Measurements from ENCODE around the gene ABCC11.

- TF ChIP-seq CTCF (IDR thresholded peaks at IDR 0.05) (no peak), EZH2 (IDR thresholded peaks at IDR 0.05; ENCODE audit: borderline replicate concordance, insufficient read depth, low read depth, low read length, poor library complexity, severe bottlenecking) (no peak)
These were observed 11.7 kb downstream of the ABCC11 start for GRCh38 chr16:48235556-48236136.
